Measurements from ENCODE around the gene CENPA. TPM values are rescaled to one million over a fixed set of nuclear protein-coding genes. Genes with fewer than 3 reads are reported as not detected.
"Not testable (repeated sequence)": the region's sequence is repeated elsewhere in the genome, so short reads cannot be mapped to it uniquely, and the experiment has no call there.

The CENPA gene
- total RNA-seq, 1 experiment from 2014 or later: 38.4 TPM

DNA sequence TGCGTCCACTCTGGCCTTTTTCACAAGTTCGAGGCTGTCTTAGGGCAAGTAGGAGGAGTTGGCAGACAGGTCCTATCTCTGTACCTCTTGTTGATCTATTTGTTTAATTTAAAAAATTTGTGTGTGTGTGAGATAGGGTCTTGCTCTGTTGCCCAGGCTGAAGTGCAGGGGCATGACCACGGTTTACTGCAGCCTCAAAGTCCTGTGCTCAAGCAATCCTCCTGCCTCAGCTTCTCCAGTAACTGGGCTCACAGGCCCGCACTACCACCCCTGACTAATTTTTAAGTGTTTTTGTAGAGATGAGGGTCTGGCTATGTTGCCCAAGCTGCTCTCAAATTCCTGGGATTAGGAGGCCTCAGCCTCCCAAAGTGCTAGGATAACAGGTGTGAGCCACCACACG lies 26.0 kb upstream of the CENPA start:
- Mint-ChIP-seq H3K4me3 (ENCODE audit: unreplicated experiment) (no peak overlapping the region), H3K36me3 (ENCODE audit: insufficient read depth, unreplicated experiment) (peaks cover 29% of the 10 kb centered on the region), H3K27ac (ENCODE audit: unreplicated experiment) (peak overlapping the region; percentile 100), H3K27me3 (ENCODE audit: insufficient read depth, unreplicated experiment) (no peaks in the 10 kb centered on the region), H3K4me1 (ENCODE audit: low read depth, unreplicated experiment) (peaks cover 27% of the 10 kb centered on the region), H3K9me3 (ENCODE audit: unreplicated experiment) (no peaks in the 10 kb centered on the region)
- intact Hi-C loops (cut with micrococcal nuclease; ENCODE audit: unreplicated experiment): no loop called here
- Histone ChIP-seq H3K4me3 (ENCODE audit: low read depth, low read length) (no peak overlapping the region), H3K27me3 (replicated peaks; ENCODE audit: control insufficient read depth, insufficient read depth, low read length) (no peaks in the 10 kb centered on the region), H3K36me3 (ENCODE audit: control insufficient read depth, insufficient read depth, low read length) (no peaks in the 10 kb centered on the region), H3K9me3 (no peaks in the 10 kb centered on the region), H3K4me1 (peaks cover 68% of the 10 kb centered on the region)
- DNase-seq: no peak
- TF ChIP-seq CTCF (IDR thresholded peaks at IDR 0.05; ENCODE audit: insufficient read depth in 1 of 2, low read depth in 1 of 2, low read length in 1 of 2, severe bottlenecking in 1 of 2, unreplicated experiment in 1 of 2): no peak
- POLR2A ChIA-PET: no interaction called here
- BruUV-seq (replicated peaks): no TSS peak
- CTCF ChIA-PET: no interaction called here

- intact Hi-C loops (cut with micrococcal nuclease; ENCODE audit: unreplicated experiment); BruUV-seq (replicated peaks); H3K36me3 ChIP-seq (ENCODE audit: control insufficient read depth, insufficient read depth, low read length); DNase-seq; H3K27me3 Mint-ChIP-seq (ENCODE audit: insufficient read depth, unreplicated experiment); H3K27me3 ChIP-seq (replicated peaks; ENCODE audit: control insufficient read depth, insufficient read depth, low read length); H3K4me3 Mint-ChIP-seq (ENCODE audit: unreplicated experiment); H3K9me3 ChIP-seq; H3K4me3 ChIP-seq (ENCODE audit: low read depth, low read length); H3K9me3 Mint-ChIP-seq (ENCODE audit: unreplicated experiment); POLR2A ChIA-PET; CTCF ChIA-PET: not testable (repeated sequence)
- Mint-ChIP-seq H3K36me3 (ENCODE audit: insufficient read depth, unreplicated experiment) (peaks cover 29% of the 10 kb centered on the region), H3K4me1 (ENCODE audit: low read depth, unreplicated experiment) (peaks cover 31% of the 10 kb centered on the region), H3K27ac (ENCODE audit: unreplicated experiment) (peak overlapping the region; percentile 100)
- peaks cover 68% of the 10 kb centered on the region for H3K4me1 ChIP-seq
Observed at GRCh38 chr2:26760991-26761390, 24.9 kb upstream of the CENPA start.

DNA sequence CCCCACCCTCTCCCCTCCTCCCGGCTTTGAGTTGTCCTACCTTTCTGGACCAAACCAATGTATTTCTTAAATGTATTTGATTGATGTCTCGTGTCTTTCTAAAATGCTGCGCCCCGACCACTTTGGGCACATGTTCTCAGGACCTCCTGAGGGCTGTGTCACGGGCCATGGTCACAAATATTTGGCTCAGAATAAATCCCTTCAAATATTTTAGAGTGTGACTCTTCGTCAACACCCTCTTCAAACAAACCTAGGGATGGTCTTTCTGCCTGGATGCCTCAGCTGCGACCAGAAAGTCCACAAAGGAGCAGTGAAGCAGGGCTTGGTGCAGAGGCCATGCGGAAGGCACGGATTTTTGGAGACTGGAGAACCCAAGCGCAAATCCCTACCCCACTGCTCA lies 22.8 kb upstream of the CENPA start:
- Mint-ChIP-seq H3K4me1 (ENCODE audit: low read depth, unreplicated experiment) (peaks cover 27% of the 10 kb centered on the region), H3K9me3 (ENCODE audit: unreplicated experiment) (no peaks in the 10 kb centered on the region), H3K36me3 (ENCODE audit: insufficient read depth, unreplicated experiment) (peaks cover 27% of the 10 kb centered on the region), H3K27ac (ENCODE audit: unreplicated experiment) (peak overlapping the region; percentile 79), H3K27me3 (ENCODE audit: insufficient read depth, unreplicated experiment) (no peaks in the 10 kb centered on the region), H3K4me3 (ENCODE audit: unreplicated experiment) (peak overlapping the region; percentile 86)
- DNase-seq: no peak
- H3K4me1 ChIP-seq: peaks cover 51% of the 10 kb centered on the region
- CTCF ChIA-PET: interaction anchor here (0.7 kb wide), 1 partner anchor 17 kb away, joined by 3 read pairs; no protein-coding TSS in a partner anchor
- POLR2A ChIA-PET: no interaction called here
- BruUV-seq (replicated peaks): no TSS peak
- H3K36me3 ChIP-seq (ENCODE audit: control insufficient read depth, insufficient read depth, low read length): no peaks in the 10 kb centered on the region
- no peaks in the 10 kb centered on the region for H3K9me3 ChIP-seq
- no peak overlapping the region for H3K4me3 ChIP-seq (ENCODE audit: low read depth, low read length)
- no peaks in the 10 kb centered on the region for H3K27me3 ChIP-seq (replicated peaks; ENCODE audit: control insufficient read depth, insufficient read depth, low read length)
- intact Hi-C loops (cut with micrococcal nuclease; ENCODE audit: unreplicated experiment): no loop called here
- no peak for TF ChIP-seq CTCF (IDR thresholded peaks at IDR 0.05; ENCODE audit: insufficient read depth in 1 of 2, low read depth in 1 of 2, low read length in 1 of 2, severe bottlenecking in 1 of 2, unreplicated experiment in 1 of 2)
